ENCODE results near the gene WDR48. TPM values are rescaled to one million over a fixed set of nuclear protein-coding genes. Genes with fewer than 3 reads are reported as not detected.

The WDR48 gene
- total RNA-seq, 1 donor from 2014 or later = 38.6 TPM

DNA sequence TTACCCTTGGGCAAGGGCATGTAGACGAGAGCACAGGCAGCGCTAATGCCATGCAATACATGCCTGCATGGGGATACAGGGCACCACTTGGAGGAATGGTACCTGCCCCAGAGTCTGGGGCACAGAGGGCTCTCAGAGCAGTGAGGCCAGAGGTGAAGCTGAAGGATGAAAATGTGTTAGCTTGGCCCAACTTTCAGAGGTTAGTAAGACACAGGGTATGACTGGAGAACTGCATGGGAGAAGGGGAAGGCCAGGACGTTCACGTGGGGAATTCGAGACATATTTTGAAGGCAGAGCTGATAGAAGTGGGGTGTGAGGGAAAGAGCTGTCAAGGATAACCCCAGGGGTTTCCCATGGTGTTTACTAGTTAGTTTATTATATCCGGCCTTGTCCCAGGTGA, 82.0 kb downstream of the WDR48 start:
- H3K27me3 Mint-ChIP-seq (ENCODE audit: low read depth) = no peaks in the 10 kb centered on the region
- intact Hi-C loops (cut with micrococcal nuclease) = loop anchor here (10.0 kb wide), 1 partner anchor 51 kb away; no protein-coding TSS in a partner anchor
- peaks cover 8% of the 10 kb centered on the region for H3K4me1 Mint-ChIP-seq (ENCODE audit: low read depth)
- H3K9me3 Mint-ChIP-seq = no peaks in the 10 kb centered on the region
- DNase-seq (ENCODE audit: low spot score) = no peak
- no peak overlapping the region for H3K27ac Mint-ChIP-seq
- H3K4me3 Mint-ChIP-seq (ENCODE audit: low read depth) = no peak overlapping the region
- peaks cover 14% of the 10 kb centered on the region for H3K36me3 Mint-ChIP-seq (ENCODE audit: low read depth)

- Mint-ChIP-seq H3K36me3 (ENCODE audit: low read depth) (peaks cover 16% of the 10 kb centered on the region), H3K27me3 (ENCODE audit: low read depth) (no peaks in the 10 kb centered on the region), H3K9me3 (no peaks in the 10 kb centered on the region), H3K4me1 (ENCODE audit: low read depth) (peaks cover 10% of the 10 kb centered on the region), H3K4me3 (ENCODE audit: low read depth) (no peak overlapping the region), H3K27ac (no peak overlapping the region)
- intact Hi-C loops (cut with micrococcal nuclease) = loop anchor here (10.0 kb wide), 1 partner anchor 50 kb away; no protein-coding TSS in a partner anchor
- no peak for DNase-seq (ENCODE audit: low spot score)
These were observed 82.5 kb downstream of the WDR48 start for GRCh38 chr3:39134305-39134704.

GRCh38 chr3:39135170-39135805, 83.5 kb downstream of the WDR48 start:
- no peak for DNase-seq (ENCODE audit: low spot score)
- H3K4me1 Mint-ChIP-seq (ENCODE audit: low read depth) = peaks cover 14% of the 10 kb centered on the region
- no peak overlapping the region for H3K4me3 Mint-ChIP-seq (ENCODE audit: low read depth)
- intact Hi-C loops (cut with micrococcal nuclease) = loop anchor here (10.0 kb wide), 1 partner anchor 50 kb away; no protein-coding TSS in a partner anchor
- H3K27ac Mint-ChIP-seq = no peak overlapping the region
- H3K27me3 Mint-ChIP-seq (ENCODE audit: low read depth) = no peaks in the 10 kb centered on the region
- peaks cover 26% of the 10 kb centered on the region for H3K36me3 Mint-ChIP-seq (ENCODE audit: low read depth)
- H3K9me3 Mint-ChIP-seq = no peaks in the 10 kb centered on the region

DNA sequence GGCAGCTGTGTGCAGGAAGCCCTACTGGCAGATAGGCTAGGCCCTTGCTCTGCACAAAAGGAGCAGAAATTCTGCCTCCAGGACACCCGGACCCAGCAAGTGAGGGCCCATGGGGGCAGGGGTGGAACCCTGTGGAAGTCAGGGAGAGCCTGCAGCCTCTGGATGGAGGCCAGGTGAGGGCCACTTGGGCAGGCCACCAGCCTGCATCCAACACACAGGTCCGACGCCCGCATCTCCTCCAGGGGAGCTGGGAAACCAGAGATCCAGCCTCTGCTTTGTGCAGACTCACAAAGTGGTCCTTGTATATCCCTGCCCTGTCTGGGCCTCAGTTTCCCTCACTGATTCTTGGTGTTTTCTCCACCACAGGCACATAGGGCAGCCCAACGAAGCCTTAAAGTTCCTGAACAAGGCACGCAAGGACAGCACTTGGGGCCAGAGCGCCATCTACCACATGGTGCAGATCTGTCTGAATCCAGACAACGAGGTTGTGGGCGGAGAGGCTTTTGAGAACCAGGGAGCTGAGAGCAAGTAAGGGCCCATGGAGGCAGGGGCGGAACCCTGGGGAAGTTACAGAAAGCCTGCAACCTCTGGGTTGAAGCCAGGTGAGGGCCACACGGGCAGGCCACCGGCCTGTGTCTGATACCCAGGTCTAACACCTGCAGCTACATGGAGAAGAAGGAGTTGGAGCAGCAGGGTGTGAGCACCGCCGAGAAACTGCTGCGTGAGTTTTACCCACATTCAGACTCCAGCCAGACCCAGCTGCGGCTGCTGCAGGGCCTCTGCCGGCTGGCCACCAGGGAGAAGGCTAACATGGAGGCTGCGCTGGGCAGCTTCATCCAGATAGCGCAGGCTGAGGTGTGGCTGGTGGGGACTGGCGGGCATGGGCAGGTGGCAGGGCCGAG, 85.0 kb downstream of the WDR48 start:
- DNase-seq (ENCODE audit: low spot score) = no peak
- H3K27ac Mint-ChIP-seq = no peak overlapping the region
- no peak overlapping the region for H3K4me3 Mint-ChIP-seq (ENCODE audit: low read depth)

GRCh38 chr3:39137435-39137936, 85.7 kb downstream of the WDR48 start:
- H3K27me3 Mint-ChIP-seq (ENCODE audit: low read depth) = no peaks in the 10 kb centered on the region
- DNase-seq (ENCODE audit: low spot score) = no peak
- intact Hi-C loops (cut with micrococcal nuclease) = loop anchor here (10.0 kb wide), 1 partner anchor 47 kb away; no protein-coding TSS in a partner anchor
- peaks cover 45% of the 10 kb centered on the region for H3K36me3 Mint-ChIP-seq (ENCODE audit: low read depth)
- peaks cover 16% of the 10 kb centered on the region for H3K4me1 Mint-ChIP-seq (ENCODE audit: low read depth)
- H3K27ac Mint-ChIP-seq = no peak overlapping the region
- H3K4me3 Mint-ChIP-seq (ENCODE audit: low read depth) = no peak overlapping the region
- H3K9me3 Mint-ChIP-seq = no peaks in the 10 kb centered on the region

More for the DNA sequence above, 85.0 kb downstream of the WDR48 start:
- peaks cover 40% of the 10 kb centered on the region for H3K36me3 Mint-ChIP-seq (ENCODE audit: low read depth)
- no peaks in the 10 kb centered on the region for H3K9me3 Mint-ChIP-seq
- no peaks in the 10 kb centered on the region for H3K27me3 Mint-ChIP-seq (ENCODE audit: low read depth)
- H3K4me1 Mint-ChIP-seq (ENCODE audit: low read depth) = peaks cover 16% of the 10 kb centered on the region
- intact Hi-C loops (cut with micrococcal nuclease) = loop anchor here (10.0 kb wide), 1 partner anchor 48 kb away; no protein-coding TSS in a partner anchor

- no peaks in the 10 kb centered on the region for H3K27me3 Mint-ChIP-seq (ENCODE audit: low read depth)
- intact Hi-C loops (cut with micrococcal nuclease) = loop anchor here (10.0 kb wide), 1 partner anchor 47 kb away; no protein-coding TSS in a partner anchor
- H3K27ac Mint-ChIP-seq = peak overlapping the region; percentile 2
- peaks cover 52% of the 10 kb centered on the region for H3K36me3 Mint-ChIP-seq (ENCODE audit: low read depth)
- H3K4me1 Mint-ChIP-seq (ENCODE audit: low read depth) = peaks cover 18% of the 10 kb centered on the region
- H3K9me3 Mint-ChIP-seq = no peaks in the 10 kb centered on the region
- H3K4me3 Mint-ChIP-seq (ENCODE audit: low read depth) = no peak overlapping the region
- DNase-seq (ENCODE audit: low spot score) = no peak
These were observed 86.4 kb downstream of the WDR48 start for GRCh38 chr3:39137991-39138803.

DNA sequence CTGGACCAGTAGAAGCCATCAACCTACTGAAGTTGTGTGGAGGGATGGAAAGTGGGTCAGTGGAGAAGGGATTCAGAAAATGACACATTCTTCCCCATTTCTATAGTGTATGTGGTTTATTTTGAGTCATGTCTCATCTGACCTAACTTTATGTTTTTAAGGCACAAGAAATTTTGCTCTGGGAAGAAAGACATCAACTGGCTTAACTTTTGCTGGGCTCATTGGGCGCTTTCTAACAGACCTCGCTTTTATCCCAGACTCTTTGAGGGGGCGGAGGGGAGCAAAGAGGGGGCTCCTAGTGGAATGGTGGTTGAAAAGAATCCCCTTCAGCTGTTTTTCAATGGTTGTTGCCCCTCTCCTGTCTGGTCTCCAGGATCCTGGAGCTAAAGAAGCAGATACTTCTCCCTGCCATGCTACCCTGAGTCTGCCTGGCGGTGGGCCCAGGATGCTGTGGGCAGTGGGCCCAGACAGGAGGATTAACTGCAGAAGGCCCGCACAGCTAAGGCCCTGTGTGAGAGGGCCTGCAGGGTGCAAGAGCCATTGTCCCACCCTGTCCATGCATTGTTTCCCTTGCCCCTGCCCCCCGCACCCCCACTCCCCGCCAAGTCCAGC, 87.1 kb downstream of the WDR48 start:
- Mint-ChIP-seq H3K4me1 (ENCODE audit: low read depth) (peaks cover 19% of the 10 kb centered on the region), H3K36me3 (ENCODE audit: low read depth) (peaks cover 59% of the 10 kb centered on the region), H3K27me3 (ENCODE audit: low read depth) (no peaks in the 10 kb centered on the region), H3K9me3 (no peaks in the 10 kb centered on the region), H3K4me3 (ENCODE audit: low read depth) (no peak overlapping the region), H3K27ac (peak overlapping the region; percentile 2)
- DNase-seq (ENCODE audit: low spot score) = no peak
- intact Hi-C loops (cut with micrococcal nuclease) = loop anchor here (10.0 kb wide), 1 partner anchor 46 kb away; no protein-coding TSS in a partner anchor

DNA sequence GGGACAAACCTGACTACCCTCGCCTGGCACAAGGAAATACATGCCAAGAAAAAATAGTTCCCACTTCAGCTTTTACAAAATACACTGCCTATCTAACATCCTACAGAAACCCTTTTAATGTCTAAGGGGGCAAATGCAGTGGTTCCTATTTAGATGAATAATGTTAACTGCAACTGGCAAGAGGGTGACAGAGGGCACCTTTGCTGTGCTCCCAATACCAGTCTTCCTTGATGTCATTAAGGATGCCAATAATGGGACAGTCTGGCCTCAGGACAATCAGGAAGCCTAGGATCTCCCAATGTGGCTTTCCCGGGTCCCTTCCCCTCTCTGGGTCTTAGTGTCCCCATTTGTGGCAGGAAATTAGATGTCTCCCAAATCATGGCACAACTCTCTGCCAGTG, 87.6 kb downstream of the WDR48 start:
- H3K27me3 Mint-ChIP-seq (ENCODE audit: low read depth) = no peaks in the 10 kb centered on the region
- no peak overlapping the region for H3K27ac Mint-ChIP-seq
- peaks cover 64% of the 10 kb centered on the region for H3K36me3 Mint-ChIP-seq (ENCODE audit: low read depth)
- intact Hi-C loops (cut with micrococcal nuclease) = loop anchor here (10.0 kb wide), 1 partner anchor 45 kb away; no protein-coding TSS in a partner anchor
- H3K9me3 Mint-ChIP-seq = no peaks in the 10 kb centered on the region
- no peak for DNase-seq (ENCODE audit: low spot score)
- H3K4me1 Mint-ChIP-seq (ENCODE audit: low read depth) = peaks cover 20% of the 10 kb centered on the region
- no peak overlapping the region for H3K4me3 Mint-ChIP-seq (ENCODE audit: low read depth)

GRCh38 chr3:39140341-39140971, 88.6 kb downstream of the WDR48 start:
- peaks cover 23% of the 10 kb centered on the region for H3K4me1 Mint-ChIP-seq (ENCODE audit: low read depth)
- peaks cover 75% of the 10 kb centered on the region for H3K36me3 Mint-ChIP-seq (ENCODE audit: low read depth)
- no peaks in the 10 kb centered on the region for H3K9me3 Mint-ChIP-seq
- H3K27me3 Mint-ChIP-seq (ENCODE audit: low read depth) = no peaks in the 10 kb centered on the region
- intact Hi-C loops (cut with micrococcal nuclease) = no loop called here
- H3K27ac Mint-ChIP-seq = no peak overlapping the region
- no peak for DNase-seq (ENCODE audit: low spot score)
- no peak overlapping the region for H3K4me3 Mint-ChIP-seq (ENCODE audit: low read depth)

GRCh38 chr3:39141171-39141995, 89.6 kb downstream of the WDR48 start:
- H3K27me3 Mint-ChIP-seq (ENCODE audit: low read depth) = no peaks in the 10 kb centered on the region
- peak overlapping the region; percentile 12 for H3K27ac Mint-ChIP-seq
- no peaks in the 10 kb centered on the region for H3K9me3 Mint-ChIP-seq
- no peak overlapping the region for H3K4me3 Mint-ChIP-seq (ENCODE audit: low read depth)
- peaks cover 84% of the 10 kb centered on the region for H3K36me3 Mint-ChIP-seq (ENCODE audit: low read depth)
- intact Hi-C loops (cut with micrococcal nuclease) = no loop called here
- DNase-seq (ENCODE audit: low spot score) = no peak
- peaks cover 25% of the 10 kb centered on the region for H3K4me1 Mint-ChIP-seq (ENCODE audit: low read depth)

- intact Hi-C loops (cut with micrococcal nuclease) = no loop called here
- Mint-ChIP-seq H3K9me3 (no peaks in the 10 kb centered on the region), H3K4me3 (ENCODE audit: low read depth) (no peak overlapping the region), H3K27ac (no peak overlapping the region), H3K27me3 (ENCODE audit: low read depth) (no peaks in the 10 kb centered on the region), H3K4me1 (ENCODE audit: low read depth) (peaks cover 30% of the 10 kb centered on the region), H3K36me3 (ENCODE audit: low read depth) (peaks cover 87% of the 10 kb centered on the region)
- DNase-seq (ENCODE audit: low spot score) = no peak
These were observed 90.3 kb downstream of the WDR48 start for GRCh38 chr3:39142067-39142466.
